HL-60 (cell line): ENCODE results near the gene ITGA2B.

Experiments used
- GABPA ChIP-seq: IDR thresholded peaks from 2 replicates; pipeline ENCODE4 v1.6.1; 2012; ENCODE audit warnings: low read depth
- POLR2AphosphoS5 ChIP-seq: IDR thresholded peaks from 2 replicates; pipeline ENCODE4 v1.6.1; 2012; ENCODE audit warnings: low read depth
- TF ChIP-seq, protein P1 (sequence below): IDR thresholded peaks from one replicate; pipeline ENCODE4 v1.5.1; 2011; ENCODE audit warnings: low read length, control low read depth, inconsistent platforms; ENCODE audit not compliant: insufficient read depth

DNA sequence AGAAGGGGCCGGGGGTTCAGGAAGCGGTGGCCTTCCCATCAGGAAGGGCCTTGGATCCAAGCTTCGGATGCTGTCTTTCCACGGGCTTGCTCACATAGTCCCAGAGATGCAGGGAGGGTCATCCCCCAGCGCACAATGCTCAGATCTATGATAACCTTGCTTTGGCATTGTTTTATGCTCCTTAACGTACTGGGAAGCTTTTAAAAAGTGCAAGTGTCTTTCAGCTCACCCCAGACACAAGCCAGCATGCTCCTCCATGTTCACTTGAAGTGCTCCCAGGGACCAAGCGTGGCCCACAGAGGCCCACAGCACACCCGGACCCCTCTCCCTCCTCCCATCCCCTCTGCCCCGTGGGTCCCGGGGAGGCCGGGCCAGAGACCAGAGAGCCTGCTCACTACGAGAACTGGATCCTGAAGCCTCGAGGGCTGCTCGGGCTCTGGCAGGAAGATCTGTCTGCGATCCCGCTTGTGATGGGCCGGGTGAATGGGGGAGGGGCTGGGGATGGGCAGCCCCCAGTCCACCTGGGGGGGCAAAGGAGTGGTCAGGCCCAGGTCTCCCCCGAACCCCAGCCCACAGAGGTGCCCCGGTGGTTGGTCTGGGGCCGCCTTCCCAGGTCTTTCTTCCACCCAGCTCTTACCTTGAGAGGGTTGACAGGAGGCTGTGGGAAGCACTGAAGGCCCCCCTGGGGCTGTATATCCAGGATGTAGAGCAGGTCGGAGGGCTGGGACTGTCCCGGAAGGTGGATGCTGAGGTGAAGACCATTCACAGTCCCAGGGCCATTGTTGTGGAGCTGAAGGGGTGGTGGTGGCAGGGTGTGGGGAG lies 14.0 kb downstream of the ITGA2B start:
- TF ChIP-seq POLR2AphosphoS5 (no peak), GABPA (no peak)
- TF ChIP-seq, protein P1, sequence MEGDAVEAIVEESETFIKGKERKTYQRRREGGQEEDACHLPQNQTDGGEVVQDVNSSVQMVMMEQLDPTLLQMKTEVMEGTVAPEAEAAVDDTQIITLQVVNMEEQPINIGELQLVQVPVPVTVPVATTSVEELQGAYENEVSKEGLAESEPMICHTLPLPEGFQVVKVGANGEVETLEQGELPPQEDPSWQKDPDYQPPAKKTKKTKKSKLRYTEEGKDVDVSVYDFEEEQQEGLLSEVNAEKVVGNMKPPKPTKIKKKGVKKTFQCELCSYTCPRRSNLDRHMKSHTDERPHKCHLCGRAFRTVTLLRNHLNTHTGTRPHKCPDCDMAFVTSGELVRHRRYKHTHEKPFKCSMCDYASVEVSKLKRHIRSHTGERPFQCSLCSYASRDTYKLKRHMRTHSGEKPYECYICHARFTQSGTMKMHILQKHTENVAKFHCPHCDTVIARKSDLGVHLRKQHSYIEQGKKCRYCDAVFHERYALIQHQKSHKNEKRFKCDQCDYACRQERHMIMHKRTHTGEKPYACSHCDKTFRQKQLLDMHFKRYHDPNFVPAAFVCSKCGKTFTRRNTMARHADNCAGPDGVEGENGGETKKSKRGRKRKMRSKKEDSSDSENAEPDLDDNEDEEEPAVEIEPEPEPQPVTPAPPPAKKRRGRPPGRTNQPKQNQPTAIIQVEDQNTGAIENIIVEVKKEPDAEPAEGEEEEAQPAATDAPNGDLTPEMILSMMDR = no peak
